GM12891 (cell line): ENCODE results near the gene ZNF607.

Source experiments
- POLR2A ChIP-seq: IDR thresholded peaks from 2 replicates; pipeline ENCODE4 v1.6.1; 2011; ENCODE audit warnings: low read depth, low read length, control low read depth
- POLR2AphosphoS5 ChIP-seq: IDR thresholded peaks from 2 replicates; pipeline ENCODE4 v1.6.1; 2011; ENCODE audit warnings: low read depth, low read length, control low read depth

- TF ChIP-seq POLR2AphosphoS5 (no peak), POLR2A (no peak)
Measured at GRCh38 chr19:37716140-37716539, 3.4 kb downstream of the ZNF607 start.
